Measurements from ENCODE around the gene MRPL30.
"Not testable (repeated sequence)": the region's sequence is repeated elsewhere in the genome, so short reads cannot be mapped to it uniquely, and the experiment has no call there.

The MRPL30 gene

DNA sequence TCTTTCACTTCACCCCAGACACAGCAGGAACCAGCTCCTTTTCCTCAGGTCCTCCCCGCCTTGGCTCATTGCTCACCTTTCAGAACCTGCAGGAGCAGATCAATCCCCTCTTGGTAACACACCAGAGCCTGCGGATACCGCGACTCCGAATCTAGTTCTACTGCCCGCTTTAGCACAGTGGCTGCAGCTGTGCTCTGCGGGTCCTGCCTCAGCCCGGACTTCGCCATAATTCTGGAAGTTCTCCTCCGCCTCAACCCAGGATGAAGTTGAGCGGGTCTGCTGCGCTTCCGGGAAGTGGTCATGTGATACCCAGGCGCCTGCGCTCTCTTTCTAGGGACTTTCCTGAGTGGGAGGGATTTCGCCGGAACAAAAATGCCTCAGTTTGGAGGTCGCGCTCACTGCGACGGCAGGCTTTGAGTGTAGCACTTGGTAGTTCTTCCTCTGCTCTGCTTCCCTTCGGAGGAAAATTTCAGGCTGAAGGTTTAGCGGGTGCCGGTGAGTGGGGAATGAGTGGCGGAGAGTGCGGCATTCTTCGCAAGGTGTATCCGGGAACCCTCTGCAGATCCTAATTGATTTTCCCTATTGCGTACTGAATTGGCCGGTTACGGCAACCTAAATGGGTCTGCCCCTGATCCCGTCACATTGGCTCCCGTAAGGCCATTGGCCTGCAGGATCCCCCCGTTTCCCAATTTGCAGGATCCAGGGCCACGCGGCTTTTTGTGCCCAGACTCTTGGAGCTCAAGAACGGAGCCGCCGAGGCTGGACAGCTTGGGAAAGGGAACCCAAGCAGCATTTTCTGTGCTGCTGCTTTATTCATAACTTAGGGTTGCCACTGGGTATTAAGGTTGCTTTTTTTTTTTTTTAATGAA lies at the start of gene MRPL30, which contains the start of gene MITD1:
TSS of gene MRPL30 (plus strand) at position 430 of the 869 bp plus-strand sequence. CDS start 5,020 bp downstream, outside the sequence.
TSS of gene MITD1 (minus strand) at position 304 of the 869 bp plus-strand sequence. CDS start at position 227, 77 bp downstream.
- H3K4me3 ChIP-seq = peak within 1 kb of the TSS; percentile 86
- H3K27ac ChIP-seq = peak within 1 kb of the TSS; percentile 34 to 77
- TF ChIP-seq, protein P1, sequence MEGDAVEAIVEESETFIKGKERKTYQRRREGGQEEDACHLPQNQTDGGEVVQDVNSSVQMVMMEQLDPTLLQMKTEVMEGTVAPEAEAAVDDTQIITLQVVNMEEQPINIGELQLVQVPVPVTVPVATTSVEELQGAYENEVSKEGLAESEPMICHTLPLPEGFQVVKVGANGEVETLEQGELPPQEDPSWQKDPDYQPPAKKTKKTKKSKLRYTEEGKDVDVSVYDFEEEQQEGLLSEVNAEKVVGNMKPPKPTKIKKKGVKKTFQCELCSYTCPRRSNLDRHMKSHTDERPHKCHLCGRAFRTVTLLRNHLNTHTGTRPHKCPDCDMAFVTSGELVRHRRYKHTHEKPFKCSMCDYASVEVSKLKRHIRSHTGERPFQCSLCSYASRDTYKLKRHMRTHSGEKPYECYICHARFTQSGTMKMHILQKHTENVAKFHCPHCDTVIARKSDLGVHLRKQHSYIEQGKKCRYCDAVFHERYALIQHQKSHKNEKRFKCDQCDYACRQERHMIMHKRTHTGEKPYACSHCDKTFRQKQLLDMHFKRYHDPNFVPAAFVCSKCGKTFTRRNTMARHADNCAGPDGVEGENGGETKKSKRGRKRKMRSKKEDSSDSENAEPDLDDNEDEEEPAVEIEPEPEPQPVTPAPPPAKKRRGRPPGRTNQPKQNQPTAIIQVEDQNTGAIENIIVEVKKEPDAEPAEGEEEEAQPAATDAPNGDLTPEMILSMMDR (IDR thresholded peaks at IDR 0.05) = no peak
- DNase-seq (ENCODE audit: low spot score) = peak; percentile 97

DNA sequence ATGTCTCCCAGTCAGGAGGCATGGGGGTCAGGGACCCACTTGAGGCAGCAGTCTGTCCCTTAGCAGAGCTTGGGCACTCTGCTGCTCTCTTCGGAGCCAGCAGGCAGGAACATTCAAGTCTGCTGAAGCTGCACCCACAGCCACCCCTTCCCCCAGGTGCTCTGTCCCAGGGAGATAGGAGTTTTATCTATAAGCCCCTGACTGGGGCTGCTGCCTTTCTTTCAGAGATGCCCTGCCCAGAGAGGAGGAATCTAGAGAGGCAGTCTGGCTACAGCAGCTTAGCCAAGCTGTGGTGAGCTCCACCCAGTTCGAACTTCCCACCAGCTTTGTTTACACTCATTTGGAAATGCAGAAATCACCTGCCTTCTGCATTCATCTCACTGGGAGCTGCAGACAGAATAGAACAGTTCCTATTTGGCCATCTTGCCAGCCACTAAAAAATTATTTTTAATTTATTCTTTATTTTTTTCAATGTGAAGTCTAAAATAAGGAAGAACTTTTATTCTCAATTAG lies 45.9 kb upstream of the MRPL30 start:
- DNase-seq (ENCODE audit: low spot score); H3K27ac ChIP-seq; H3K4me3 ChIP-seq: not testable (repeated sequence)

DNA sequence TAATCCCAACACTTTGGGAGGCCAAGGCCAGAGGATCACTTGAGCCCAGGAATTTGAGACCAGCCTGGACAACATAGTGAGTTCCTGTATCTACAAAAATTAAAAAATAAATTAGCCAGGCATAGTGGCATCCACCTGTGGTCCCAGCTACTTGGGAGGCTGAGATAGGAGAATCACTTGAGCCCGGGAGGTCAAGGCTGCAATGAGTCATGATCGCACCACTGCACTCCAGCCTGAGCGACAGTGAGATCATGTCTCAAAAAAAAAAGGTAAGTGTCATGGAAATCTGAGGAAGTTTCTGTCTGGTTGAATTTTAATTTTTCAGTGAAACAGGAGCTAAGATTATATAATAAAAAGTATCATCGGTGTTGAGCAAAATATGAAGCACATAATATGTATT lies 42.0 kb upstream of the MRPL30 start:
- no peak for DNase-seq (ENCODE audit: low spot score)
- H3K4me3 ChIP-seq = no peak overlapping the region
- TF ChIP-seq, protein P1 (IDR thresholded peaks at IDR 0.05) = no peak
- no peak overlapping the region for H3K27ac ChIP-seq

DNA sequence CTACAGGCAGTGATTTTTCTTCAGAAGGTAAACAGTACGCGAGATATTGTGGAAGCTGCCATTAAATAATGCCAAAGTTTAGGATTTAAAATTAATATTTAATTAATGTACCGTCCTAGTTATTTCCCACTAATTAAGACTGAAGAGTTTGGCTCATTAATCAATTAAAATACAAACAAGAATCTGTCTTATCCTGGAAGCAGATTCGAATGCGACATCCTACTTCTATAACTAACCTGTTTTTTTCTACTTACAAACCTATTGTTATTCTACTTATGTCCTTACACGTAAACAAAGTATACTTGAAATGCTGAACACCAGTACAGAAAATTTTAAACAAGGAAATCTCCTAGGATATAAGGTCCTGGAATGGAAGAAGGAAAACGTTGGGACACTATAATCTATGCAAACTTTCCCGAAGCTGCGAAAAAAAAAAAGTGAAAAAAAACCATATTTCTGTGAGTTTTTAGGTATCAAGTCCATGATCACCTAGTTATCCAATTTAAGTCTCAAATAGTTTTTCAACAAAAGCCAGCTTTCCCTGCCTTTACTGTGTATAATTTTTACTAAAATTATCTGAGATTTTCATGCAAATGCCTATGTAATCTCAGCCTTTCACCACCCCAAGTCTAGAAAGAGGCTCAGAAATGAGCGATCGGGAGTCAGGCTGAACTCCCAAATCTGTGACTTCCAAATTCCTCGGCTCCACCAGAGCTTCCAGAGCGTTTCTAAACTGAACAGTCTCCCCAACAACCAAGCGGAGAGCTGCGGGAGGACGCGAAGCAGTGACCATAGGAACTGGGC lies 40.7 kb upstream of the MRPL30 start:
- Histone ChIP-seq H3K27ac (peak overlapping the region; percentile 61 to 92), H3K4me3 (peak overlapping the region; percentile 100)
- no peak for DNase-seq (ENCODE audit: low spot score)
- TF ChIP-seq, protein P1 (IDR thresholded peaks at IDR 0.05) = no peak

DNA sequence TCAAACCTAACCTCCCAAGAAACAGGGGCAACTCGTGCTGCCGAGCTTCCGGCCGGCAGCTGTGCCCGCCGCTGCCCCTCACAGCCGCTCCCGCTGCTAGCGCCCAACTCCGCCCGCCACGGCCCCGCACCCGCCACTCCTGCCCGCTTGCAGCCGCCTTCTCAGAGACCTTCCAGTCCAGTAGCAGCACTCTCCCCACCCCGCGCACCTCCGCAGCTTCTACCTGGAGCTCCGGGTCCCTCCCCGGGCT lies 40.2 kb upstream of the MRPL30 start:
- TF ChIP-seq, protein P1 (IDR thresholded peaks at IDR 0.05) = no peak
- H3K4me3 ChIP-seq = peak overlapping the region; percentile 100
- peak overlapping the region; percentile 61 to 92 for H3K27ac ChIP-seq
- no peak for DNase-seq (ENCODE audit: low spot score)

DNA sequence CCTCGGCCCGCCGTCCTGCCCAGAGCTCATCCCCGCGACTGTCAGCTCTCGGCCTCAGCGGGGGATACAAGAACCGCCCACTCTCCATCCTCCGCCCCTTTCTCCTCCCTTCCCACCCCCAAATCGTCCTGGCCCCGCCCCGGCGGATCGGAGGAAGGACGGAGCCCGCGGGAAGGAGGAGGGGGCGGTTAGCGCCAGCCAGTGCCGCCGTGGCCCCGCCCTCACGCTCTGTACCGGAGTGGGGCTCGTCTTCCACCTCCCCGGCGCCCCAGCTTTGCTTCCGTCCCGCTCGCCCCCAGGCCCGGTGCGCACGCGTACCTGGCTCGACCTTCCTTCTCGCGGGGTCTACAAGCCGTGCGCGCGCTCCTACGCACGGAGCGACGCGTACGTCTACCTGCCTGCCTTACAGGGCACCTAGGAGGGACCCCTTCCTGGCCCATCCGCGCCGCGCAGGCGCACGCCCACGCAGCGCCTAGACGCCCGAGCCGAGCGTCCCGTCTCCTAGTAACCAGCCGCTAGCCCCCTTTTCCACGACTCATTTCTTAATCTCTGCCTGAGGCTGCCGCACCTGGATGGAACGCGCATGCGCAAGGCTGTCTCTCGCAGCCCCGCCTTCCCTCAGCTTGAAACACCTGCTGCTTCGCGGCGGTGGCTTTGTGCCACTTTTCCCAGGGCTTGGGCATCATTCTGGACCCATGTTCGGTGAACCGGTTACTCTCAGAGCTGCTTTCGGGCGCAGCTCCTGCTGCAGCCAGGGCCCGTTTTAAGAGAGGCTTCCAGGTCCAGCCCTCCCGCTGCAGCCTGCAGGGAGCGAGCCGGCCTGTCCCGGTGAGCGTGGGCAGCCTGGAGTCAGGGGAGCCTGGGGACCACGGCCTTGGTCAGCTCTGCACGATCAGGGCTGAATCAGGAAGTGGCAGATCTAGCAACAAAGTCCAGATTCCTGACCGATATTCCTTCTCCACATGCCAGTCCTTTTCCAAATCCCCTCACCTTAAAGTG lies 39.6 kb upstream of the MRPL30 start, which contains the start of gene C2orf15:
TSS of gene C2orf15 (plus strand) at position 598 of the 999 bp plus-strand sequence. CDS start 8,852 bp downstream, outside the sequence.
- peak within 1 kb of the TSS; percentile 100 for H3K4me3 ChIP-seq
- DNase-seq (ENCODE audit: low spot score) = peak; percentile 93
- H3K27ac ChIP-seq = peak within 1 kb of the TSS; percentile 61 to 92
- TF ChIP-seq, protein P1 (IDR thresholded peaks at IDR 0.05) = no peak

Measured in coronary artery (tissue), 2 donors.